OCI-LY1 (cell line): ENCODE results near the gene IRAK3.

Experiments
- H2AFZ ChIP-seq: fragments of 200-600 bp; sonication (generic), shearing (Covaris generic); 2 replicates; pipeline ENCODE4 v1.6.0; 2014; ENCODE audit warnings: antibody characterized with exemption, mild to moderate bottlenecking, low read length
- H3F3A ChIP-seq: fragments of 200-600 bp; sonication (generic), shearing (Covaris generic); 2 replicates; pipeline ENCODE4 v1.6.0; 2014; ENCODE audit warnings: mild to moderate bottlenecking, antibody characterized with exemption, low read length, moderate library complexity; ENCODE audit not compliant: insufficient read depth
- H3K27ac ChIP-seq: fragments of 200-600 bp; sonication (generic); 2 replicates; pipeline ENCODE4 v1.5.1; 2014; ENCODE audit warnings: low read length, mixed run types, mild to moderate bottlenecking, low read depth; ENCODE audit not compliant: poor library complexity, severe bottlenecking
- H3K27me3 ChIP-seq: fragments of 200-600 bp; sonication (generic); 2 replicates; pipeline ENCODE4 v1.6.0; 2014; ENCODE audit warnings: antibody characterized with exemption, mild to moderate bottlenecking, low read length, moderate library complexity; ENCODE audit not compliant: insufficient read depth
- H3K36me3 ChIP-seq: fragments of 200-600 bp; sonication (generic); 2 replicates; pipeline ENCODE4 v1.6.1; 2014; ENCODE audit warnings: mild to moderate bottlenecking, antibody characterized with exemption, low read length, moderate library complexity, mixed read lengths; ENCODE audit not compliant: insufficient read depth
- H3K4me1 ChIP-seq: fragments of 200-600 bp; sonication (generic); 2 replicates; pipeline ENCODE4 v1.5.1; 2014; ENCODE audit warnings: mild to moderate bottlenecking, low read length, moderate library complexity; ENCODE audit not compliant: insufficient read depth, severe bottlenecking
- H3K4me2 ChIP-seq: fragments of 200-600 bp; sonication (generic), shearing (Covaris generic); 2 replicates; pipeline ENCODE4 v1.6.1; 2014; ENCODE audit warnings: low read length
- H3K4me3 ChIP-seq: fragments of 200-600 bp; sonication (generic); 2 replicates; pipeline ENCODE4 v1.5.1; 2014; ENCODE audit warnings: low read length, low read depth, mild to moderate bottlenecking, mixed read lengths; ENCODE audit not compliant: poor library complexity, severe bottlenecking
- H3K79me2 ChIP-seq: fragments of 200-600 bp; shearing (Covaris generic); 2 replicates; pipeline ENCODE4 v1.6.1; 2016; ENCODE audit warnings: mixed run types, low read length, mixed read lengths; ENCODE audit not compliant: insufficient read depth
- H3K9ac ChIP-seq: fragments of 200-600 bp; sonication (generic), shearing (Covaris generic); 2 replicates; pipeline ENCODE4 v1.6.1; 2014; ENCODE audit warnings: mild to moderate bottlenecking, low read length, mixed read lengths
- H3K9me2 ChIP-seq: fragments of 200-600 bp; sonication (generic), shearing (Covaris generic); 2 replicates; pipeline ENCODE4 v1.6.1; 2014; ENCODE audit warnings: low read depth, mild to moderate bottlenecking, low read length, mixed read lengths
- H3K9me3 ChIP-seq: fragments of 200-600 bp; shearing (Covaris generic); 2 replicates; pipeline ENCODE4 v1.6.1; 2014; ENCODE audit warnings: low read length, mixed read lengths
- H4K20me1 ChIP-seq: fragments of 200-600 bp; sonication (generic), shearing (Covaris generic); 2 replicates; pipeline ENCODE4 v1.6.0; 2016; ENCODE audit warnings: mild to moderate bottlenecking, low read length; ENCODE audit not compliant: insufficient read depth
- EZH2 ChIP-seq: fragments of 200-600 bp; sonication (generic), shearing (Covaris generic); IDR thresholded peaks from 2 replicates; pipeline ENCODE4 v1.8.0; 2017; ENCODE audit warnings: borderline replicate concordance, mixed run types, mild to moderate bottlenecking, antibody characterized with exemption, low read length, moderate library complexity, mixed read lengths
- TF ChIP-seq, protein P1 (sequence below): fragments of 200-600 bp; sonication (generic), shearing (Covaris generic); IDR thresholded peaks from 2 replicates; pipeline ENCODE4 v1.5.1; 2017; ENCODE audit warnings: mild to moderate bottlenecking, antibody characterized with exemption, low read length, moderate library complexity, mixed read lengths

Gene IRAK3

DNA sequence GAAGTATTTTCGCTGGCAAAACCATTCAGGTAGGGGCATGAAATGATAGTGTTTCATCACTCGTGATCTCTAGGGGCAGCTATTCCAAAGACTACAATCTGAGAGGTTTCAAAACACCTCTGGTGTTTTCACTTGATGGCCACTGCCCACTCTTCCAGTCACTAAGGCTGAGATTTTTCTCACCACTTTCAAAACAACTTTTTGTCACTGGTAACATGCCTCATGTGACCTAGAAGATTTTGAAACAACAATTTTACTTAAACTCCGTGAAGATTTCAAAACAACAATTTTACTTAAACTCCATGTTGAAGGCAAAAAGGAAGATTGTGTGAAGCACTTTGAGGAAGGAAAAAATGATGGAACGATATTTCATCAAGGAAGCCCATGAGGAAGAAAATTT, 1.2 kb upstream of the IRAK3 start:
- H4K20me1 ChIP-seq: no peaks in the 10 kb centered on the region
- no peak overlapping the region for H2AFZ ChIP-seq
- H3K4me3 ChIP-seq: no peak overlapping the region
- TF ChIP-seq EZH2: no peak
- TF ChIP-seq, protein P1, sequence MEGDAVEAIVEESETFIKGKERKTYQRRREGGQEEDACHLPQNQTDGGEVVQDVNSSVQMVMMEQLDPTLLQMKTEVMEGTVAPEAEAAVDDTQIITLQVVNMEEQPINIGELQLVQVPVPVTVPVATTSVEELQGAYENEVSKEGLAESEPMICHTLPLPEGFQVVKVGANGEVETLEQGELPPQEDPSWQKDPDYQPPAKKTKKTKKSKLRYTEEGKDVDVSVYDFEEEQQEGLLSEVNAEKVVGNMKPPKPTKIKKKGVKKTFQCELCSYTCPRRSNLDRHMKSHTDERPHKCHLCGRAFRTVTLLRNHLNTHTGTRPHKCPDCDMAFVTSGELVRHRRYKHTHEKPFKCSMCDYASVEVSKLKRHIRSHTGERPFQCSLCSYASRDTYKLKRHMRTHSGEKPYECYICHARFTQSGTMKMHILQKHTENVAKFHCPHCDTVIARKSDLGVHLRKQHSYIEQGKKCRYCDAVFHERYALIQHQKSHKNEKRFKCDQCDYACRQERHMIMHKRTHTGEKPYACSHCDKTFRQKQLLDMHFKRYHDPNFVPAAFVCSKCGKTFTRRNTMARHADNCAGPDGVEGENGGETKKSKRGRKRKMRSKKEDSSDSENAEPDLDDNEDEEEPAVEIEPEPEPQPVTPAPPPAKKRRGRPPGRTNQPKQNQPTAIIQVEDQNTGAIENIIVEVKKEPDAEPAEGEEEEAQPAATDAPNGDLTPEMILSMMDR: no peak
- no peaks in the 10 kb centered on the region for H3K9me3 ChIP-seq
- H3K27me3 ChIP-seq: no peaks in the 10 kb centered on the region
- no peaks in the 10 kb centered on the region for H3K9me2 ChIP-seq
- no peak overlapping the region for H3K27ac ChIP-seq
- H3K4me2 ChIP-seq: no peak overlapping the region
- no peaks in the 10 kb centered on the region for H3K79me2 ChIP-seq
- H3F3A ChIP-seq: no peaks in the 10 kb centered on the region
- no peaks in the 10 kb centered on the region for H3K36me3 ChIP-seq
- H3K4me1 ChIP-seq: no peaks in the 10 kb centered on the region
- no peak overlapping the region for H3K9ac ChIP-seq

- no peaks in the 10 kb centered on the region for H3K9me3 ChIP-seq
- TF ChIP-seq, protein P1: no peak
- TF ChIP-seq EZH2: no peak
- no peak overlapping the region for H3K4me3 ChIP-seq
- no peak overlapping the region for H3K27ac ChIP-seq
- no peak overlapping the region for H2AFZ ChIP-seq
- no peaks in the 10 kb centered on the region for H3K4me1 ChIP-seq
- no peaks in the 10 kb centered on the region for H3F3A ChIP-seq
- no peaks in the 10 kb centered on the region for H3K27me3 ChIP-seq
- H3K79me2 ChIP-seq: no peaks in the 10 kb centered on the region
- no peak overlapping the region for H3K4me2 ChIP-seq
- no peaks in the 10 kb centered on the region for H4K20me1 ChIP-seq
- H3K9ac ChIP-seq: no peak overlapping the region
- no peaks in the 10 kb centered on the region for H3K36me3 ChIP-seq
- no peaks in the 10 kb centered on the region for H3K9me2 ChIP-seq
Measured at GRCh38 chr12:66189486-66189843, 451 bp downstream of the IRAK3 start.

GRCh38 chr12:66189889-66190288, 875 bp downstream of the IRAK3 start:
- H3K36me3 ChIP-seq: no peaks in the 10 kb centered on the region
- no peak overlapping the region for H3K27ac ChIP-seq
- H3K9me2 ChIP-seq: no peaks in the 10 kb centered on the region
- H3F3A ChIP-seq: no peaks in the 10 kb centered on the region
- H3K4me2 ChIP-seq: no peak overlapping the region
- TF ChIP-seq, protein P1: no peak
- TF ChIP-seq EZH2: no peak
- H4K20me1 ChIP-seq: no peaks in the 10 kb centered on the region
- no peak overlapping the region for H2AFZ ChIP-seq
- H3K9me3 ChIP-seq: no peaks in the 10 kb centered on the region
- no peaks in the 10 kb centered on the region for H3K4me1 ChIP-seq
- H3K27me3 ChIP-seq: no peaks in the 10 kb centered on the region
- H3K4me3 ChIP-seq: no peak overlapping the region
- H3K79me2 ChIP-seq: no peaks in the 10 kb centered on the region
- no peak overlapping the region for H3K9ac ChIP-seq
